Frontal cortex (tissue), 4 donors: ENCODE measurements around the gene CHST7. TPM values are rescaled to one million over a fixed set of nuclear protein-coding genes. Genes with fewer than 3 reads are reported as not detected.

Experiments
- DNase-seq, 2 donors: peaks; one replicate each; pipeline ENCODE4 v3.0.0; 2012; ENCODE audit warnings: low spot score in 2 of 2
- FAIRE-seq: peaks from 2 replicates; lab custom pipeline; 2012; peaks lifted over from hg19 to GRCh38; lab: Jason Lieb, UNC
- total RNA-seq: library from RNA; depleted of rRNA; stranded (reverse); fragments of >200 nt; gene quantifications from one replicate; pipeline ENCODE4 v1.2.3, GENCODE V29; 2014
- donor health status: control.
- donor health status: control.
- donor health status: control.

CHST7 gene
- total RNA-seq, 1 donor from 2014 or later: 6.5 TPM

- DNase-seq (no peak), FAIRE-seq (no peak)
Observed at GRCh38 chrX:46597208-46597607, 23.6 kb downstream of the CHST7 start.

- no peak for FAIRE-seq
- DNase-seq: no peak
Observed at GRCh38 chrX:46597771-46598170, 24.2 kb downstream of the CHST7 start.

GRCh38 chrX:46599051-46599560 is 25.5 kb downstream of the CHST7 start:
- no peak for DNase-seq

GRCh38 chrX:46601283-46601682 is 27.7 kb downstream of the CHST7 start:
- FAIRE-seq (no peak), DNase-seq (no peak)

More at GRCh38 chrX:46599051-46599560, 25.5 kb downstream of the CHST7 start:
- no peak for FAIRE-seq

GRCh38 chrX:46602468-46603102 is 29.0 kb downstream of the CHST7 start:
- FAIRE-seq (no peak), DNase-seq (no peak)

- DNase-seq (no peak), FAIRE-seq (no peak)
Observed at GRCh38 chrX:46607916-46608315, 34.4 kb downstream of the CHST7 start.

- FAIRE-seq (no peak), DNase-seq (no peak)
Observed at GRCh38 chrX:46610070-46610658, 36.6 kb downstream of the CHST7 start.

- FAIRE-seq: no peak
- no peak for DNase-seq
Observed at GRCh38 chrX:46611658-46612362, 38.2 kb downstream of the CHST7 start.

- no peak for FAIRE-seq
- DNase-seq: no peak
Observed at GRCh38 chrX:46617906-46618305, 44.3 kb downstream of the CHST7 start.

GRCh38 chrX:46618947-46619346 is 45.4 kb downstream of the CHST7 start:
- DNase-seq: no peak
- FAIRE-seq: no peak

GRCh38 chrX:46620505-46620904 is 46.9 kb downstream of the CHST7 start:
- FAIRE-seq (no peak), DNase-seq (no peak)

- no peak for DNase-seq
- no peak for FAIRE-seq
Observed at GRCh38 chrX:46621572-46621971, 48.0 kb downstream of the CHST7 start.

- FAIRE-seq: no peak
- no peak for DNase-seq
Observed at GRCh38 chrX:46624090-46624786, 50.7 kb downstream of the CHST7 start.

GRCh38 chrX:46626566-46626965 is 53.0 kb downstream of the CHST7 start:
- FAIRE-seq (no peak), DNase-seq (no peak)

GRCh38 chrX:46627062-46627461 is 53.5 kb downstream of the CHST7 start:
- no peak for FAIRE-seq
- DNase-seq: no peak

GRCh38 chrX:46627711-46628419 is 54.3 kb downstream of the CHST7 start:
- FAIRE-seq: no peak
- no peak for DNase-seq

GRCh38 chrX:46628460-46629371 is 55.2 kb downstream of the CHST7 start:
- DNase-seq (no peak), FAIRE-seq (no peak)

GRCh38 chrX:46630141-46630540 is 56.6 kb downstream of the CHST7 start:
- DNase-seq (no peak), FAIRE-seq (no peak)

GRCh38 chrX:46634577-46634976 is 61.0 kb downstream of the CHST7 start:
- DNase-seq: no peak
- no peak for FAIRE-seq
